Liver (tissue), 3 donors: ENCODE results near the gene NGFR.

Experiments
- CTCF ChIP-seq: fragments of 150-350 bp; IDR thresholded peaks from 2 replicates; pipeline ENCODE4 v1.5.1; 2017; ENCODE audit warnings: improper control_type of control experiment, low read depth, low read length; ENCODE audit not compliant: missing input control
- HNF4G ChIP-seq: IDR thresholded peaks from 2 replicates; pipeline ENCODE4 v1.6.1; 2016; ENCODE audit warnings: antibody characterized with exemption
- RAD21 ChIP-seq, 2 donors: IDR thresholded peaks; 2 replicates each; pipeline ENCODE4 v1.6.1; 2016; ENCODE audit warnings: antibody characterized with exemption in 2 of 2, mild to moderate bottlenecking in 2 of 2
- TAF1 ChIP-seq: conservative IDR thresholded peaks from 2 replicates; pipeline ENCODE4 v1.6.1; 2016; ENCODE audit warnings: antibody characterized with exemption, mild to moderate bottlenecking
- donor health status: healthy.
- donor health status: healthy.

GRCh38 chr17:49512296-49513043 lies 17.4 kb downstream of the NGFR start:
- TF ChIP-seq RAD21 (IDR thresholded peaks at IDR 0.05) (no peak), CTCF (no peak), TAF1 (no peak), HNF4G (no peak)
